Spleen (tissue), 11 donors: ENCODE results near the gene ROR1. TPM values are rescaled to one million over a fixed set of nuclear protein-coding genes. Genes with fewer than 3 reads are reported as not detected.

Experiments used
- DNase-seq: peaks from one replicate; pipeline ENCODE4 v3.0.0-alpha.2; 2020
- H3K27ac ChIP-seq, 8 donors: fragments of 200-600 bp; sonication (generic) in 7 of 8; 1 replicate in 4 of 8; 2 replicates in 4 of 8; pipeline versions ENCODE4 v1.5.0 to v1.8.0; 2016 to 2021; ENCODE audit warnings: inconsistent platforms in 4 of 8, mild to moderate bottlenecking in 4 of 8, moderate library complexity in 1 of 8
- H3K27me3 ChIP-seq, 7 donors: fragments of 200-600 bp; sonication (generic) in 6 of 7; replicated peaks in 1 of 7; 1 replicate in 4 of 7; 2 replicates in 3 of 7; pipeline versions ENCODE4 v1.5.0 to v1.8.0; 2016 to 2021; ENCODE audit warnings: inconsistent platforms in 3 of 7, mild to moderate bottlenecking in 1 of 7
- H3K36me3 ChIP-seq, 6 donors: fragments of 200-600 bp; sonication (generic) in 5 of 6; 1 replicate in 4 of 6; 2 replicates in 2 of 6; pipeline versions ENCODE4 v1.5.0 to v1.8.0; 2016 to 2021; ENCODE audit warnings: inconsistent platforms in 2 of 6
- H3K4me1 ChIP-seq, 6 donors: fragments of 200-600 bp; sonication (generic) in 5 of 6; 1 replicate in 3 of 6; 2 replicates in 3 of 6; pipeline versions ENCODE4 v1.5.0 to v1.8.0; 2016 to 2021; ENCODE audit warnings: inconsistent platforms in 3 of 6
- H3K4me3 ChIP-seq, 8 donors: fragments of 200-600 bp; sonication (generic) in 7 of 8; 1 replicate in 4 of 8; 2 replicates in 4 of 8; pipeline versions ENCODE4 v1.5.0 to v1.8.0; 2016 to 2021; ENCODE audit warnings: inconsistent platforms in 4 of 8, mild to moderate bottlenecking in 4 of 8, moderate library complexity in 2 of 8
- H3K9me3 ChIP-seq, 8 donors: fragments of 200-600 bp; sonication (generic) in 7 of 8; 1 replicate in 4 of 8; 2 replicates in 4 of 8; pipeline versions ENCODE4 v1.5.0 to v1.8.0; 2016 to 2021; ENCODE audit warnings: inconsistent platforms in 4 of 8
- CTCF ChIP-seq, 11 experiments: fragments of 200-600 bp in 7 of 11; fragments of 450-650 bp in 4 of 11; sonication (generic) in 4 of 11; IDR thresholded peaks in 8 of 11; conservative IDR thresholded peaks in 3 of 11; 1 replicate in 7 of 11; 2 replicates in 4 of 11; pipeline versions ENCODE4 v1.4.0 to v1.8.0; 2016 to 2021; ENCODE audit warnings: antibody characterized with exemption in 11 of 11, inconsistent platforms in 4 of 11, mild to moderate bottlenecking in 1 of 11
- POLR2A ChIP-seq, 3 donors: fragments of 450-650 bp; IDR thresholded peaks; one replicate each; pipeline ENCODE4 v1.5.1; 2017; ENCODE audit warnings: antibody characterized with exemption in 3 of 3, mild to moderate bottlenecking in 1 of 3
- POLR2AphosphoS5 ChIP-seq, 3 donors: sonication (generic); formaldehyde crosslinking; IDR thresholded peaks; one replicate each; pipeline ENCODE4 v1.5.1; 2017; ENCODE audit warnings: antibody characterized with exemption in 3 of 3
- WGBS, 5 donors: extraction: QIAGEN DNeasy Blood & Tissue Kit in 3 of 5; methylation state at CpG; one replicate each; pipeline versions ENCODE4 v1.1.5 to v1.1.7; 2013 to 2018; 5-methylcytosine and 5-hydroxymethylcytosine counted together
- intact Hi-C: fragments of 100-400 bp; cut with DNase I; formaldehyde crosslinking; loops from one replicate; pipeline ENCODE4 v1.15.0; 2023; ENCODE audit warnings: low total_unique reads
- polyA plus RNA-seq, 3 donors: library from polyadenylated mRNA; stranded (reverse); fragments of 200-250 nt; gene quantifications; one replicate each; pipeline ENCODE4 v1.2.1, GENCODE V29; 2013
- total RNA-seq, 7 donors: library from RNA; depleted of rRNA in 3 of 7; stranded (reverse); fragments of >200 nt in 3 of 7; fragmentation: NEBNext Ultra II Directional in 4 of 7; extraction: Animal tissue kit (Norgen Biotek cat#: 25700) in 4 of 7; gene quantifications; one replicate each; pipeline versions ENCODE4 v1.1.0 to v1.2.1, GENCODE V29; 2016 to 2021
- donor health status: healthy with polysubstance abuse.
- donor health status: DM: no; HTN: no; CAD: no; lungs with moderate emphysema.
- donor health status: DM: no; HTN: no; CAD: no.
- donor health status: Bipolar disorder and iron deficiency.
- donor health status: healthy.
- donor health status: DM: no; HTN: no; CAD: no.
- donor health status: DM: yes; HTN: yes; CAD: no.

The ROR1 gene
- total and polyA plus RNA-seq, 10 donors: 0.43 to 12.3 (median 6.4) TPM

GRCh38 chr1:64084451-64084850 lies 310.6 kb downstream of the ROR1 start:
- no peaks in the 10 kb centered on the region for H3K36me3 ChIP-seq
- no peak for TF ChIP-seq POLR2AphosphoS5 (IDR thresholded peaks at IDR 0.05)
- TF ChIP-seq CTCF (IDR thresholded peaks at IDR 0.05 in 8 of 11, conservative IDR thresholded peaks at IDR 0.05 in 3 of 11): no peak
- TF ChIP-seq POLR2A (IDR thresholded peaks at IDR 0.05): no peak
- H3K4me3 ChIP-seq: no peak overlapping the region
- H3K27me3 ChIP-seq: no peaks in the 10 kb centered on the region
- intact Hi-C loops: no loop called here
- 93 to 100% (median 97%) methylated on average over 2 of the region's 2 CpGs for WGBS, 5 donors
- H3K9me3 ChIP-seq: no peaks in the 10 kb centered on the region
- no peaks in the 10 kb centered on the region for H3K4me1 ChIP-seq
- DNase-seq: no peak
- no peak overlapping the region for H3K27ac ChIP-seq

- no peaks in the 10 kb centered on the region for H3K27me3 ChIP-seq
- H3K27ac ChIP-seq: no peak overlapping the region
- TF ChIP-seq POLR2AphosphoS5 (IDR thresholded peaks at IDR 0.05): no peak
- no peak for TF ChIP-seq CTCF (IDR thresholded peaks at IDR 0.05 in 8 of 11, conservative IDR thresholded peaks at IDR 0.05 in 3 of 11)
- no peak for TF ChIP-seq POLR2A (IDR thresholded peaks at IDR 0.05)
- H3K36me3 ChIP-seq: no peaks in the 10 kb centered on the region
- no peak for DNase-seq
- H3K9me3 ChIP-seq: no peaks in the 10 kb centered on the region
- no peaks in the 10 kb centered on the region for H3K4me1 ChIP-seq
- 46 to 74% (median 57%) methylated on average over 2 of the region's 2 CpGs for WGBS, 5 donors
- H3K4me3 ChIP-seq: no peak overlapping the region
- intact Hi-C loops: no loop called here
Measured at GRCh38 chr1:64087768-64088167, 314.0 kb downstream of the ROR1 start.

DNA sequence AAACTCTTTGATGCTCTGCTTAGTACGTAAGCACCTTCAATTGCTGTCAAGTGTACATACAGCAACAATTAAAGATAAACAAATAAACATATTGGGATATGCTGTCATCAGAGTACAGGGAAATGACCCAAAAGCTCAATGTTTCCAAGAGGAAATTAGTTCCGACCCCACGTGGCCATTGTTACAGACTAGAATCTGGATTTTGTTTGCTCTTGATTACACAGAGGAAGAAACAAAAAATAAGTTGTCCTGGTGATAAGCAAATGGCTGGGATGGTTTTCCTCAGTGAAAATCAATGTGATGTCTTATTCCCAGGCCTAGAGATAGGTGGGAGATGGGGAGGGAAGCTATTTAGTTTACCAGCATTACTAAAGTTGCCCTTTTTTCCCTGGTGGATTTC lies 316.6 kb downstream of the ROR1 start:
- 75 to 86% (median 81%) methylated on average over 3 of the region's 3 CpGs for WGBS, 5 donors
- no peak for DNase-seq

DNA sequence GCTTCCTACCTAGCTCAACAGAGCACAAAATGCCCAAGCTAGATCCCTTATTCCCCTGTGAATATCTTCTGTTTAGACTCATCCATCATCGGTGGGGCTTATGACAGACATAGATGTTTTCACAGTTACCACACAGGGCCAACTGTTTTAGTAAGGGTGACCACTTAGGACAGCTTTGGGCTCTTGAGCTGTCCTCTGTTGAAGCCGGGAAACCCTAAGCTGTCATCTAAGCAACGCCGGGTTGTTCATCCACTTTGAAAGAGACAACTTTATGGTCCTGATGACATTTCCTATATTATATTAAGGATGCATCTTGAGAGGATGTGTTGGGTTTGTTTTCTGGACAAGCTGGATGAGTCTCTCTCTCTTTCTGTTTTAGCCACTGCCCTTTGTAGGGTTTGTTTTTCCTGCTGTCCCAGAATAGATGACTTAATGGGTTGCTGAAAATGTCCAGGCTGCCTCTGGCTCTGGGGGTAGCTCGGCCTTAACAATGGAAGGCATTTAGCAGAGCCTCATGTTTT lies 319.1 kb downstream of the ROR1 start:
- Histone ChIP-seq H3K27ac (no peak overlapping the region), H3K9me3 (no peaks in the 10 kb centered on the region), H3K27me3 (no peaks in the 10 kb centered on the region), H3K36me3 (no peaks in the 10 kb centered on the region), H3K4me1 (no peaks in the 10 kb centered on the region), H3K4me3 (no peak overlapping the region)
- no peak for DNase-seq
- intact Hi-C loops: no loop called here
- 63 to 88% (median 73%) methylated on average over 5 of the region's 5 CpGs for WGBS, 5 donors
- TF ChIP-seq POLR2A (IDR thresholded peaks at IDR 0.05) (no peak), CTCF (IDR thresholded peaks at IDR 0.05 in 8 of 11, conservative IDR thresholded peaks at IDR 0.05 in 3 of 11) (no peak), POLR2AphosphoS5 (IDR thresholded peaks at IDR 0.05) (no peak)

More for the DNA sequence above, 316.6 kb downstream of the ROR1 start:
- TF ChIP-seq CTCF (IDR thresholded peaks at IDR 0.05 in 8 of 11, conservative IDR thresholded peaks at IDR 0.05 in 3 of 11): no peak
- no peak for TF ChIP-seq POLR2A (IDR thresholded peaks at IDR 0.05)
- TF ChIP-seq POLR2AphosphoS5 (IDR thresholded peaks at IDR 0.05): no peak
- Histone ChIP-seq H3K36me3 (no peaks in the 10 kb centered on the region), H3K9me3 (no peaks in the 10 kb centered on the region), H3K4me3 (no peak overlapping the region), H3K4me1 (no peaks in the 10 kb centered on the region), H3K27me3 (no peaks in the 10 kb centered on the region), H3K27ac (no peak overlapping the region)
- intact Hi-C loops: no loop called here
